ENCODE results near the gene RENBP. TPM values are rescaled to one million over a fixed set of nuclear protein-coding genes. Genes with fewer than 3 reads are reported as not detected.

Gene RENBP
- total and polyA plus RNA-seq, 4 donors, result 16.6 to 90.8 (median 62.0) TPM

DNA sequence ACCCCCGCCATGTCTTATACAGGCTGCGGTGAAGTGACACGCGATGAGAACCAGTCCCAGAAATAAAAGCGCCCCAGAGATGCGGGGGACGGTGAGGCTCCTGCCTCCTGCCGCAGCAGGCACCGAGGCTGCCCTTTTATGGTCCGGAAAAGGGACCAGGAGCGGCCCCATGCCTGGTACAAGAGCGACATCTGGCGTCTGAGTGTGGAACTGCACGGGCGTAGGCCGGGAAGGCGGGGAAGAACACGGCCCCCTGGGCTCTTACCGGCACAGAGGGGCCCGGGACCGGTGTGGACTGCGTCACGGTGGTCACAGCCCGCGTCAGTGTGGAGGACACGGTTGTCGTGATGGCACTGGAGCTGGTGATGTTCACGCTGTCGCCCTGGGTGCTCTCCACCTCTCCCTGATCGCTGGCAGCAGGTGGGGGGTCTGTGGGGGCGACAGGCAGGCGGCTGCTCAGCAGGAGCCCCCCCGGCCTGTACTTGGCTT lies 8.9 kb upstream of the RENBP start:
- DNase-seq, result peak; percentile 65 to 81 (median 73)
- Histone ChIP-seq H3K36me3 (ENCODE audit: control insufficient read depth in 4 of 4, insufficient read depth in 4 of 4, low read length in 4 of 4) (peaks cover 16 to 81% (median 41%) of the 10 kb centered on the region in 4 donors), H3K9me3 (ENCODE audit: control insufficient read depth in 4 of 4, insufficient read depth in 3 of 4, low read length in 3 of 4) (peaks cover 0 to 2% (median 0%) of the 10 kb centered on the region in 4 donors), H3K9ac (ENCODE audit: insufficient read depth in 1 of 2, low read length in 2 of 2) (no peak overlapping the region), H3K27me3 (ENCODE audit: control insufficient read depth in 3 of 3, insufficient read depth in 3 of 3, low read length in 2 of 3) (no peaks in the 10 kb centered on the region), H3K4me3 (no peak overlapping the region), H3K27ac (ENCODE audit: low read depth in 1 of 2, low read length in 1 of 2) (peak overlapping the region in 1 of 2 donors; percentile 24), H3K4me1 (ENCODE audit: control insufficient read depth in 5 of 5, insufficient read depth in 5 of 5, low read length in 5 of 5) (peaks cover 0 to 8% (median 3%) of the 10 kb centered on the region in 5 donors)
- TF ChIP-seq, protein P1, sequence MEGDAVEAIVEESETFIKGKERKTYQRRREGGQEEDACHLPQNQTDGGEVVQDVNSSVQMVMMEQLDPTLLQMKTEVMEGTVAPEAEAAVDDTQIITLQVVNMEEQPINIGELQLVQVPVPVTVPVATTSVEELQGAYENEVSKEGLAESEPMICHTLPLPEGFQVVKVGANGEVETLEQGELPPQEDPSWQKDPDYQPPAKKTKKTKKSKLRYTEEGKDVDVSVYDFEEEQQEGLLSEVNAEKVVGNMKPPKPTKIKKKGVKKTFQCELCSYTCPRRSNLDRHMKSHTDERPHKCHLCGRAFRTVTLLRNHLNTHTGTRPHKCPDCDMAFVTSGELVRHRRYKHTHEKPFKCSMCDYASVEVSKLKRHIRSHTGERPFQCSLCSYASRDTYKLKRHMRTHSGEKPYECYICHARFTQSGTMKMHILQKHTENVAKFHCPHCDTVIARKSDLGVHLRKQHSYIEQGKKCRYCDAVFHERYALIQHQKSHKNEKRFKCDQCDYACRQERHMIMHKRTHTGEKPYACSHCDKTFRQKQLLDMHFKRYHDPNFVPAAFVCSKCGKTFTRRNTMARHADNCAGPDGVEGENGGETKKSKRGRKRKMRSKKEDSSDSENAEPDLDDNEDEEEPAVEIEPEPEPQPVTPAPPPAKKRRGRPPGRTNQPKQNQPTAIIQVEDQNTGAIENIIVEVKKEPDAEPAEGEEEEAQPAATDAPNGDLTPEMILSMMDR (IDR thresholded peaks at IDR 0.05; ENCODE audit: control extremely low read depth, extremely low read depth), result peak; percentile 94
- 19 to 35% methylated on average over 22 to 33 of the region's 33 CpGs for WGBS, 2 donors
- peak; percentile 68 for ATAC-seq (ENCODE audit: insufficient read depth, low FRiP score)

DNA sequence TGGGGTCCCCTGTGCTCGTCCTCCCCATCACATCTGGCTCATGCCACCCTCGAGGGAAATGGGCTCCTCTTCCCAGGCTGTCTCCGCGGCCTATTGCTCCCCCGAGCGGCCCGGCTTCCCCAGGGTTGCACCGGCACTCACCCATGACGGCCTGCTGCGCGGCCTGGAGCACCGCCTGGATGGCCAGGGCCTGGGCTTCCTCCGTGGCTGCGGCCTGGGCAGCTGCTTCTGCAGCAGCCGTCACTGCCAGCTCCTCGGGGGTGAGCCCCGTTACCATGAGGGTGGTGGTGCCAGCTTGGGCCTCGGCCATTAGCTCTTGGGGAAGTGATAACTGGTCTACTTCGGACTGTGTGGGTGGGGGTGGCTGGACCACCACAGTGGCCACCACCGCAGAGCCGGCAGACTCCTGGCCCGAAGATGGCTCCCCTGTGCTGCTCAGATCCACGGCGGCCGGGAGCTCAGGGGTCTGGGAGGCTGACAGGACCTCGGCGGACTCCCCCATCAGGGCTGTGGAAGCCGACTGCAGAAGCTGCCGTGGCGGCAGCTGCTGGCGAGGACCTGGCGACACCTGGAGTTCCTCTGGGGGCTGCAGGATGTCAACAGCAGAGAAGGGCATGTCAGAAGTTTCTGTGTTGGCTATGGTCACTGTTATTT lies 8.1 kb upstream of the RENBP start:
- WGBS, 2 donors, result 94 to 96% methylated on average over 25 to 32 of the region's 32 CpGs
- no peaks in the 10 kb centered on the region for H3K27me3 ChIP-seq (ENCODE audit: control insufficient read depth in 3 of 3, insufficient read depth in 3 of 3, low read length in 2 of 3)
- H3K9ac ChIP-seq (ENCODE audit: insufficient read depth in 1 of 2, low read length in 2 of 2), result no peak overlapping the region
- TF ChIP-seq, protein P1 (IDR thresholded peaks at IDR 0.05; ENCODE audit: control extremely low read depth, extremely low read depth), result no peak
- peaks cover 11 to 75% (median 37%) of the 10 kb centered on the region in 4 donors for H3K36me3 ChIP-seq (ENCODE audit: control insufficient read depth in 4 of 4, insufficient read depth in 4 of 4, low read length in 4 of 4)
- no peak for ATAC-seq (ENCODE audit: insufficient read depth, low FRiP score)
- H3K4me1 ChIP-seq (ENCODE audit: control insufficient read depth in 5 of 5, insufficient read depth in 5 of 5, low read length in 5 of 5), result peaks cover 0 to 13% (median 3%) of the 10 kb centered on the region in 5 donors
- peaks cover 0 to 2% (median 0%) of the 10 kb centered on the region in 4 donors for H3K9me3 ChIP-seq (ENCODE audit: control insufficient read depth in 4 of 4, insufficient read depth in 3 of 4, low read length in 3 of 4)
- DNase-seq, result no peak
- no peak overlapping the region for H3K27ac ChIP-seq (ENCODE audit: low read depth in 1 of 2, low read length in 1 of 2)
- H3K4me3 ChIP-seq, result no peak overlapping the region

DNA sequence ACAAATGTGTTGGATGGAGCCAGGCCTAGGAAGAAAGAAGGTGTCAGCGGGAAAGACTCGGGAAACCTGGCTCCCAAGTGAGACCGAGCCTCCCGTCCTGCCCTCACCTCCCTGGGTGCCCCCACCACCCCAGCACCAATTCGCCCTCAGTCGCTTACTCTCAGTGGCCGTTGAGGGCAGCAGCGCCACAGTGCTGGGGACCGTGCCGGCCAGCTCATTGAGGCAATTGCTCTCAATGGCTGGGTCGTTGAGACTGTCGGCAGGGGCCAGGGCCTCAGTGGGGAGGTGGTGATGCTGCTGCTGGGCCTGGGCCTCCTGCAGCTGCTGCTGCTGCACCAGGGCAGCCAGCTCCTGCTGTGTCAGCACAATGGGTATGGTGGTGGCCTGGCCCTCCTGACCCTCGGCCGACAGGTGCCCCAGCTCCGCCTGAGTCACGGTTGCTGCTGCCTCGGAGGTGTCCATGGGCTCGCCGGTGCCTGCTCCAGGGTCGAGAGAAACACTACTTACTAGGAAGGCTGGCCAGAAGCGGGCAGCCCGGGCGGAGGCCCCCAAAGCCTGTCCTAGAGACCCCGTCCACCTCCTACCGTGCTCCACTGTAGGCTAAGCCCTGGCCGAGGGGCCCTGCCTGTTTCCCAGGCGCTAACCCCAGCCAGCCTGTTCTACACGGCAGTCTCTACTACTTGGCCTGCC lies 7.4 kb upstream of the RENBP start:
- Histone ChIP-seq H3K27me3 (ENCODE audit: control insufficient read depth in 3 of 3, insufficient read depth in 3 of 3, low read length in 2 of 3) (no peaks in the 10 kb centered on the region), H3K4me3 (no peak overlapping the region), H3K9me3 (ENCODE audit: control insufficient read depth in 4 of 4, insufficient read depth in 3 of 4, low read length in 3 of 4) (peaks cover 0 to 2% (median 0%) of the 10 kb centered on the region in 4 donors), H3K36me3 (ENCODE audit: control insufficient read depth in 4 of 4, insufficient read depth in 4 of 4, low read length in 4 of 4) (peaks cover 11 to 68% (median 38%) of the 10 kb centered on the region in 4 donors), H3K9ac (ENCODE audit: insufficient read depth in 1 of 2, low read length in 2 of 2) (no peak overlapping the region), H3K4me1 (ENCODE audit: control insufficient read depth in 5 of 5, insufficient read depth in 5 of 5, low read length in 5 of 5) (peaks cover 0 to 13% (median 3%) of the 10 kb centered on the region in 5 donors), H3K27ac (ENCODE audit: low read depth in 1 of 2, low read length in 1 of 2) (no peak overlapping the region)
- 95 to 99% methylated on average over 24 to 28 of the region's 28 CpGs for WGBS, 2 donors
- DNase-seq (no peak), ATAC-seq (ENCODE audit: insufficient read depth, low FRiP score) (no peak)
- TF ChIP-seq, protein P1 (IDR thresholded peaks at IDR 0.05; ENCODE audit: control extremely low read depth, extremely low read depth), result no peak
